GM18870 (cell line): ENCODE results near the gene NLRP13.

Experiments used
- ATAC-seq: cut with Tn5 transposase; IDR thresholded peaks from one replicate; pipeline ENCODE4 v1.9.1; 2021; ENCODE audit warnings: moderate library complexity; ENCODE audit not compliant: unreplicated experiment

Gene NLRP13

DNA sequence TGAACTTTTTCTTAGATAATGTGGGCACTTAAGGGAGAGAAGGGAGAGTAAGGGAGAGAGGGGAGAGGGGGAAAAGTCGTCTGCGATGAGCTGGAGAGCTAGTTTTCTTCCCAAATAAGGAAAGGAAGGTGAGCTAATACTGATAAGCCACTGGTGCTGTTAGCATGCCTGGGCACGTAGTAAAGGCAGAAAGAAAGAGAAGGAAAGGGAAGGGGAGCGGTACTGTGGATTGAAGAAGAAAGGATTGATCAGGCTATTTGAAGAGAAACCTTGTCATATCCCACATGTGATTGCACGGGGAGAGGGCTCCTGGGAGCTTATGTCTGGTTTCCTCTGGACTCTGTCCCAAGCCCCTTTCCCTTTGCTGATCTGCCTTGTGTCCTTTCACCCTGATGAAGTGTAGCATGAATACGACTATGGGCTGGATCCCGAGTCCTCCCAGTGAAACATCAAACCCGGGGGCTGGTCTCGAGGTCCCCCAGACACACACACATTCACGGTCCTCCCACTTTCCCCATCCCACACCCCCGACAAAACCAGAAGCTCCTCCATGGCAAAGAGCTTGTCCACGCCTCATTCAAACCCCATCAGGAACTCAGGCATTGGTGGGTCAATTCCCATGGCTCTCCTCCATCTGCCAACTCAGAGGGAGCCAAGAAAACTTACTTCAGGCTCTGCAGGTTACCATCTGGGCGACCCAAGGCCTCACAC is 30.6 kb downstream of the NLRP13 start:
- no peak for ATAC-seq

DNA sequence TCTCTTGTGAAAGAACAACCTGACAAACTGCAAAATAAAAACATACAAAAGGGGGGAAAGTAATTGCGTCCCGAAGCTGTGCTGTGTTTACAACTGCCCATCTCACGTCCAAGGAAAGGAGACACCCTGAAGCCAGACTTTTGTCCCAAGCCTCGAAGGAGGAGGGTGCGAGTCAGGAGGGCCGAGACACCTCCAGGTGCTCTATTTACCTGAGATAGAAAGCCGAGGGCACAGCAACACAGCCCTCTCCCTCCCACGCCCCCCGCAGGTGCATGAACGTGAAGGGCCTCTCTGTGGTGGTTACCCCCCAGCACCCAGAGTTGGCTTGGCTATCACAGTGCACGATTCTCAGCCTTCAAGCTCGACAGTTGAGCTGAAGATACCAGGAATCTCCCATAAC is 33.2 kb downstream of the NLRP13 start:
- no peak for ATAC-seq

- no peak for ATAC-seq
Observed at GRCh38 chr19:55882626-55883025, 49.5 kb downstream of the NLRP13 start.

GRCh38 chr19:55877211-55877610 is 54.9 kb downstream of the NLRP13 start:
- ATAC-seq, result no peak

DNA sequence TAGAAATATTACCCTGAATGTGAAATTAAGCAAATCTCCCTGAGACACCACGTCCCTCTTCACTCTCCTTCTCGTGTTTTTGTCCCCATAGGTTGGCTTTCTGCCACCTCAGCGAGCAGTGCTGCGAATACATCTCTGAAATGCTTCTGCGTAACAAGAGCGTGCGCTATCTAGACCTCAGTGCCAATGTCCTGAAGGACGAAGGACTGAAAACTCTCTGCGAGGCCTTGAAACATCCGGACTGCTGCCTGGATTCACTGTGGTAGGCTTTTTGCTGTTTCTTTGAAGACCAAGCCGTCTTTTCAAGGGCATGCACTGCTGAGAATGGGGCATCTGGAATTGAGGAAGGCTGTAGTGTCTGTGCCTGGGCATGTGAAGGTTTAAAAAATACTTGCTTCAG is 61.4 kb downstream of the NLRP13 start:
- ATAC-seq, result no peak

- no peak for ATAC-seq
Observed at GRCh38 chr19:55867101-55867500, 65.0 kb downstream of the NLRP13 start.

DNA sequence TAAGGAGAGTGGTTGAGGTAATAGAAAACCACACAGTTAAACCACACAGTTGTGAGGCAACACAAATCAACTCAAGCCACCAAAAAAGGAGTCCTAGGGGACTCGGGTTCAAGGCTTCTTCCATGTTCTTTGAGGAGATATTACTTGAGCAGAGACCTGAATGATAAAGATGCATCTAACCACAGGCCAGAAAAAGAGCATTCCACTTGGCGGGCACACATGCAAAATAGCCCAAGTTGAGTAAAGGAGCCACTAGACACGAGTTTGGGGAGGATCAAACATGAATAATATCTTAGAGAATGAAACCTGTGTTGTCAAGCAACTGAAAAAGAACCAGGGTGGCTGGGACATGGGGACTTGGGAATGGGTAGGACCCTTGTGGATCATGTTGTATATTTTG is 65.6 kb downstream of the NLRP13 start:
- no peak for ATAC-seq

DNA sequence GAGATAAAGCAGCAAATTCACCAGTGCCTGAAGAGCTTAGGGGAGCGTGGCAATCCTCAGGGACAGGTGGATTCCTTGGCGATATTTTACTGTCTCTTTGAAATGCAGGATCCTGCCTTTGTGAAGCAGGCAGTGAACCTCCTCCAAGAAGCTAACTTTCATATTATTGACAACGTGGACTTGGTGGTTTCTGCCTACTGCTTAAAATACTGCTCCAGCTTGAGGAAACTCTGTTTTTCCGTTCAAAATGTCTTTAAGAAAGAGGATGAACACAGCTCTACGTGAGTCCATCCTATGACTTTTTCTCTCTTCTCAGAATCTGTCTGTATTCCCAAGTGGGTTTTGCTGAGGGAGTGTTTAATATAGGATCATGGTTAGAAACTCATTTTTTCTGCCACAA is 73.2 kb downstream of the NLRP13 start:
- no peak for ATAC-seq

DNA sequence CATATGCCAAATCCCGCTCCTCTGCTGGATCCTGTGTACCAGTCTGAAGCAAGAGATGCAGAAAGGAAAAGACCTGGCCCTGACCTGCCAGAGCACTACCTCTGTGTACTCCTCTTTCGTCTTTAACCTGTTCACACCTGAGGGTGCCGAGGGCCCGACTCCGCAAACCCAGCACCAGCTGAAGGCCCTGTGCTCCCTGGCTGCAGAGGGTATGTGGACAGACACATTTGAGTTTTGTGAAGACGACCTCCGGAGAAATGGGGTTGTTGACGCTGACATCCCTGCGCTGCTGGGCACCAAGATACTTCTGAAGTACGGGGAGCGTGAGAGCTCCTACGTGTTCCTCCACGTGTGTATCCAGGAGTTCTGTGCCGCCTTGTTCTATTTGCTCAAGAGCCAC is 73.7 kb downstream of the NLRP13 start:
- ATAC-seq, result no peak

DNA sequence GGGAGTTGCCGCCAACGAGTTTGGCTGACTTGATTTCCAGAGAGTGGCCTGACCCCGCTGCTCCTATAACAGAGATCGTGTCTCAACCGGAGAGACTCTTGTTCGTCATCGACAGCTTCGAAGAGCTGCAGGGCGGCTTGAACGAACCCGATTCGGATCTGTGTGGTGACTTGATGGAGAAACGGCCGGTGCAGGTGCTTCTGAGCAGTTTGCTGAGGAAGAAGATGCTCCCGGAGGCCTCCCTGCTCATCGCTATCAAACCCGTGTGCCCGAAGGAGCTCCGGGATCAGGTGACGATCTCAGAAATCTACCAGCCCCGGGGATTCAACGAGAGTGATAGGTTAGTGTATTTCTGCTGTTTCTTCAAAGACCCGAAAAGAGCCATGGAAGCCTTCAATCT is 74.2 kb downstream of the NLRP13 start:
- no peak for ATAC-seq

- no peak for ATAC-seq
Observed at GRCh38 chr19:55857149-55857548, 75.0 kb downstream of the NLRP13 start.

DNA sequence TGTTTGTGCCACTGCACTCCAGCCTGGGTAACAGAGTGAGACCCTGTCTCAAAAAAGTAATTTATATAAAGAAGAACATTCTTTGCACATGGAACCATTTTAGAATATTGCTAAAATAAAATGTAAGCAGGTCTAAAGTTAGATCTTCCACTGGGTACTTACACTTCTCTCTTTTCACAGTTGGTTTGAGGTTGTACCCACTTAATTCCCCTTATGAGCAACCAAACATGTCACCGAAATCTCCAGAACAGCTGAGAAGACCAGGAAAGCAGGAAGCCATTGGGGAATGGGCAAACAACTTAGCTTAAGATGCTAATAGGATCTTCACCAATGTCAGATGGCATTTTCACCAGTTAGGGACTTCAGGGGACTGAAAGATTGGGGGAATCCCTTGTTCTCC is 77.0 kb downstream of the NLRP13 start:
- ATAC-seq, result no peak
